Neural crest cell (in vitro differentiated cells): Measurements from ENCODE around the gene PATJ. TPM values are rescaled to one million over a fixed set of nuclear protein-coding genes. Genes with fewer than 3 reads are reported as not detected.
"Not testable (repeated sequence)": the region's sequence is repeated elsewhere in the genome, so short reads cannot be mapped to it uniquely, and the experiment has no call there.

ENCODE experiments used
- DNase-seq: peaks from one replicate; pipeline ENCODE4 v3.0.0; 2021; ENCODE audit warnings: low read depth, mixed read lengths, low spot score
- H3K27ac Mint-ChIP-seq: one replicate; pipeline ENCODE4 v1.8.0; 2021; ENCODE audit warnings: mild to moderate bottlenecking, mixed read lengths; ENCODE audit not compliant: unreplicated experiment
- H3K27me3 Mint-ChIP-seq: 2 replicates; pipeline ENCODE4 v1.8.0; 2021; ENCODE audit warnings: low read depth, mild to moderate bottlenecking, mixed read lengths
- H3K36me3 Mint-ChIP-seq: 2 replicates; pipeline ENCODE4 v1.8.0; 2021; ENCODE audit warnings: low read depth, mild to moderate bottlenecking, mixed read lengths
- H3K4me1 Mint-ChIP-seq: 2 replicates; pipeline ENCODE4 v1.8.0; 2021; ENCODE audit warnings: mixed read lengths
- H3K4me3 Mint-ChIP-seq: one replicate; pipeline ENCODE4 v1.8.0; 2021; ENCODE audit warnings: mild to moderate bottlenecking, mixed read lengths
- H3K9me3 Mint-ChIP-seq: 2 replicates; pipeline ENCODE4 v1.8.0; 2021; ENCODE audit warnings: mixed read lengths
- total RNA-seq: library from RNA; stranded (reverse); gene quantifications from 2 replicates; pipeline ENCODE4 v1.2.1, GENCODE V29; 2021
- TF ChIP-seq, protein P1 (sequence below): fragments of 200-600 bp; sonication (generic); conservative IDR thresholded peaks from 2 replicates; pipeline ENCODE4 v1.5.0; 2021; ENCODE audit warnings: antibody characterized with exemption, mild to moderate bottlenecking

The PATJ gene
- total RNA-seq, 1 donor from 2014 or later: 3.9 TPM

DNA sequence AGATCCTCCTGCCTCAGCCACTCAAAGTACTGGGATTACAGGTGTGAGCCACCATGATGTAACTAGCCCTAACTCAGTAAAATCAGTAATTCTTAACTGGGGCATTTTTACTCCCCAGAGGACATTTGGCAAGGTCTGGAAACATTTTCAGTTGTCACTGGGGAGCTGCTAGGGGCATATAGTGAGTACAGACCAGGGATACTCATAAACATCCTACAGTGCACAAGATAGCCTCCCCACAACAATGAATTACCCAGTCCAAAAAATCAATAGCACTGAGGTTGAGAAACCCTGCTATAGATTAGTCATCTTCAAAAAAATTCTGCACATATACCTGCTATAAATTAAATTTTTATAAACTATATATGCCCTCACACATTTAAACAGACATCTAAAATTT is 30.3 kb upstream of the PATJ start:
- DNase-seq: no peak
- no peaks in the 10 kb centered on the region for H3K9me3 Mint-ChIP-seq
- no peaks in the 10 kb centered on the region for H3K36me3 Mint-ChIP-seq
- H3K27me3 Mint-ChIP-seq: no peaks in the 10 kb centered on the region
- H3K4me3 Mint-ChIP-seq: no peak overlapping the region
- no peak overlapping the region for H3K27ac Mint-ChIP-seq
- no peaks in the 10 kb centered on the region for H3K4me1 Mint-ChIP-seq
- TF ChIP-seq, protein P1, sequence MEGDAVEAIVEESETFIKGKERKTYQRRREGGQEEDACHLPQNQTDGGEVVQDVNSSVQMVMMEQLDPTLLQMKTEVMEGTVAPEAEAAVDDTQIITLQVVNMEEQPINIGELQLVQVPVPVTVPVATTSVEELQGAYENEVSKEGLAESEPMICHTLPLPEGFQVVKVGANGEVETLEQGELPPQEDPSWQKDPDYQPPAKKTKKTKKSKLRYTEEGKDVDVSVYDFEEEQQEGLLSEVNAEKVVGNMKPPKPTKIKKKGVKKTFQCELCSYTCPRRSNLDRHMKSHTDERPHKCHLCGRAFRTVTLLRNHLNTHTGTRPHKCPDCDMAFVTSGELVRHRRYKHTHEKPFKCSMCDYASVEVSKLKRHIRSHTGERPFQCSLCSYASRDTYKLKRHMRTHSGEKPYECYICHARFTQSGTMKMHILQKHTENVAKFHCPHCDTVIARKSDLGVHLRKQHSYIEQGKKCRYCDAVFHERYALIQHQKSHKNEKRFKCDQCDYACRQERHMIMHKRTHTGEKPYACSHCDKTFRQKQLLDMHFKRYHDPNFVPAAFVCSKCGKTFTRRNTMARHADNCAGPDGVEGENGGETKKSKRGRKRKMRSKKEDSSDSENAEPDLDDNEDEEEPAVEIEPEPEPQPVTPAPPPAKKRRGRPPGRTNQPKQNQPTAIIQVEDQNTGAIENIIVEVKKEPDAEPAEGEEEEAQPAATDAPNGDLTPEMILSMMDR: no peak

DNA sequence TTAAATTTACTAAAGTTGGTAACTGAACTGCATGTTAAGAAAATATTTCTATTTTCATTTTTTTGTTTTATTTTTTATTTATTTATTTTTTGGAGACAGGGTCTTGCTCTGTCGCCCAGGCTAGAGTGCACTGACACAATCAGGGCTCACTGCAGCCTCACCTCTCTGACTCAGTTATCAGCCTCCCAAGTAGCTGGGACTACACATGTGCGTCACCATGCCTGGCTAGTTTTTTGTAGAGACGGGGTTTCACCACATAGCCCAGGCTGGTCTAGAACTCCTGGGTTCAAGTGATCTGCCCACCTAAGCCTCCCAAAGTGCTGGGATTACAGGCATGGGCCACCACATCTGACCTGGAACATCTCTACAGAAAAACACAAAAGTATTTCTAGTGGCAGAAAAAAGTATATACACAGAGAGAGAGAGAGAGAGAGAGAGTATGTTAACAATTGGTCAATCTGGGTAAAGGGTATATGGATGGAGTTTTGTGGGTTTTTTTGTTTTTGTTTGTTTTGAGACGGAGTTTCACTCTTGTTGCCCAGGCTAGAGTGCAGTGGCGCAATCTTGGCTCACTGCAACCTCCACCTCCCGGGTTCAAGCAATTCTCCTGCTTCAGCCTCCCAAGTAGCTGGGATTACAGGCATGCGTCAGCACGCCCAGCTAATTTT is 23.1 kb upstream of the PATJ start:
- H3K4me3 Mint-ChIP-seq: peak overlapping the region; percentile 23
- not testable (repeated sequence) for H3K27ac Mint-ChIP-seq, H3K36me3 Mint-ChIP-seq, H3K9me3 Mint-ChIP-seq, DNase-seq, H3K27me3 Mint-ChIP-seq, H3K4me1 Mint-ChIP-seq

DNA sequence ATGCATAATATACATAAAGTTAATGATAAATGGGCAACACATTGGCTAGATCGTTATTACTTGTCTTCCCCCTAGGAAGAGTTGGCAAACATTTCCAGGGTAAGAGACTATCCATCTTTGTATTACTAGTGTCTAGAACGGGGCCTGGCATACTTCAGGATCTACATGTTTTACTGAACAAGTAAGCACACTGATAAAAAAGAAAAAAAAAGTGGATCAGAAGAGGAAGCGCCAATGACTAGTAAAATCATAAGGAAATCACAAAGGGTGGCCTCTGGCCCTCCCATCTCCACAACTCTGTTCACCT is 17.8 kb upstream of the PATJ start:
- Mint-ChIP-seq H3K4me3 (peak overlapping the region; percentile 93), H3K36me3 (no peaks in the 10 kb centered on the region), H3K27ac (peak overlapping the region; percentile 93), H3K4me1 (peaks cover 16% of the 10 kb centered on the region), H3K9me3 (no peaks in the 10 kb centered on the region), H3K27me3 (no peaks in the 10 kb centered on the region)
- no peak for DNase-seq
- TF ChIP-seq, protein P1: no peak

DNA sequence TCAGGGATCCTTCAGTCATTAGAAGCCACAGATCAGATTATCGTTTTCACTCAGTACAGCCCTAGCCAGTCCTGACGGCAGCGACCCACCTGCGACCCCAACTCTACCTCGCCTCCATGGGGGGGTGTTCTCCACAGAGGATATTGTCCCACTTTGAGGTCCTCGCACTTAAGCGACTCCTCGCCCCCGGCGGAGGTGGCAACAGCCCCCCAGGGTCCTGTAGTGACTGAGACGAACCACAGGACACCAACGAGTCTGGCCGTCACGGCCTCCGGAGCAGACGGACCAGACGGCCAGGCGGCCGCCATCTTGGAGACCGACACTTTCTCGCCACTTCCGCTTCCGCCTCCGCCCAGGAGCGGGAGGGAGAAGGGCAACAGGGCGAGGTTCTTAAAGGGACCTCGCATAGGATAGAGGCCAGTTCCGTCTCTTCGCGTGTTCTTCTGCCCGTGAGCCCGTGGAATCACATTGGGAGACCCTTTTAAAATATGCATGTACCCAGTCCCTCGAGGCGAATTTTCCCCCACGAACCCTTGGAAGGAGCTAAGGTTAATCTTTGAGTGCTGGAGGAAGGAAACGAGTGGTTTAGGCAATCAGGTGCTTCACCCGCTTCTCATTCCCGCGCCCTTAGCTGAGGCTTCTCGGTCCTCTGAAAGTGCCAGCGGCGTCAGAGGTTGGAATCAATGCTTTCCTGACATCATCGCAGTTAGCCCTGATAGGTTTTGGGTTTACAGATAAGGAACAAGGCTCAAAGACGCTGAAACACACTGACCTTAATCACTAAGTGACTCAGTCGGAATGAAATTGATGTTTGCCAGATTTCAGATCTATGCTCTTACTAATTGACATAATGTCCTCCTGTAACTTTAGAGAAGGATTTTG is 17.2 kb upstream of the PATJ start, which contains the start of gene TM2D1:
TSS of gene TM2D1 (minus strand) at position 329 of the 882 bp plus-strand sequence. CDS start at position 308, 21 bp downstream.
- TF ChIP-seq, protein P1: no peak
- Mint-ChIP-seq H3K9me3 (no peaks in the 10 kb centered on the region), H3K36me3 (no peaks in the 10 kb centered on the region), H3K27me3 (no peaks in the 10 kb centered on the region), H3K4me3 (peak within 1 kb of the TSS; percentile 93), H3K27ac (peak within 1 kb of the TSS; percentile 93), H3K4me1 (peaks cover 16% of the 10 kb centered on the region)
- peak; percentile 79 for DNase-seq

DNA sequence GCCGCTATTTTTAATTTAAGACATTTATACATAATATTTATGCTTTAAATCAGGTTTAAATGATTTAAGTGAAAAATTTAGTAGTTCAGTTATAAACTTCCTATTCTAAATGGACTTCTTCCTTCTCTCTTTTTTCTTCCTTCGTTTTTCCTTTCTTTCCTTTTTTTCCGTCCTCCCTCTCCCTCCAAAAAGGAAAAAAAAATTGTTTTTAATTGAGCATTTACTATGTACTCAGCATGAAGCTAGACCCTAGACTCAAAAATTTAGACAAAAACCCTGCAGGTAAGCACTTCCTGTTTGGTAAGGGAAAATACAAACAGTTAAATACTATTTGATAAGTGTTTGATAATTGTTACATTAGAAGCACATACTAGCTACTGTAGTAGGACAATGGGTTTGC is 14.7 kb upstream of the PATJ start:
- Mint-ChIP-seq H3K9me3 (peaks cover 2% of the 10 kb centered on the region), H3K4me1 (peaks cover 16% of the 10 kb centered on the region), H3K4me3 (peak overlapping the region; percentile 70), H3K27me3 (no peaks in the 10 kb centered on the region), H3K27ac (no peak overlapping the region), H3K36me3 (no peaks in the 10 kb centered on the region)
- no peak for DNase-seq
- TF ChIP-seq, protein P1: no peak

DNA sequence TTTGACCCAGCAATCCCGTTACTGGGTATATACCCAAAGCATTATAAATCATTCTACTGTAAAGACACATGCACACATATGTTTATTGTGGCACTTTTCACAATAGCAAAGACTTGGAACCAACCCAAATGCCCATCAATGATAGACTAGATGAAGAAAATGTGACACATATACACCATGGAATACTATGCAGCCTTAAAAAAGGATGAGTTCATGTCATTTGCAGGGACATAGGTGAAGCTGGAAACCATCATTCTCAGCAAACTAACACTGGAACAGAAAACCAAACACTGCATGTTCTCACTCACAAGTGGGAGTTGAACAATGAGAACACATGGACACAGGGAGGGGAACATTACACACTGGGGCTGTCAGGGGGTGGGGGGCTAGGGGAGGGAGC is 11.6 kb upstream of the PATJ start:
- not testable (repeated sequence) for H3K4me3 Mint-ChIP-seq, H3K9me3 Mint-ChIP-seq, H3K27me3 Mint-ChIP-seq, H3K36me3 Mint-ChIP-seq, DNase-seq, H3K27ac Mint-ChIP-seq, H3K4me1 Mint-ChIP-seq
